DOHH2 (cell line): Measurements from ENCODE around the gene HKDC1.

Experiments
- CTCF ChIP-seq: fragments of 200-600 bp; sonication (generic); IDR thresholded peaks from one replicate; pipeline ENCODE4 v1.5.1; 2014; ENCODE audit warnings: antibody characterized with exemption, mild to moderate bottlenecking, low read depth, low read length; ENCODE audit not compliant: poor library complexity, severe bottlenecking
- EZH2phosphoT487 ChIP-seq: fragments of 200-600 bp; sonication (generic); IDR thresholded peaks from 2 replicates; pipeline ENCODE4 v1.6.1; 2017; ENCODE audit warnings: borderline replicate concordance, mild to moderate bottlenecking, antibody characterized with exemption, low read length, moderate library complexity, mixed read lengths

DNA sequence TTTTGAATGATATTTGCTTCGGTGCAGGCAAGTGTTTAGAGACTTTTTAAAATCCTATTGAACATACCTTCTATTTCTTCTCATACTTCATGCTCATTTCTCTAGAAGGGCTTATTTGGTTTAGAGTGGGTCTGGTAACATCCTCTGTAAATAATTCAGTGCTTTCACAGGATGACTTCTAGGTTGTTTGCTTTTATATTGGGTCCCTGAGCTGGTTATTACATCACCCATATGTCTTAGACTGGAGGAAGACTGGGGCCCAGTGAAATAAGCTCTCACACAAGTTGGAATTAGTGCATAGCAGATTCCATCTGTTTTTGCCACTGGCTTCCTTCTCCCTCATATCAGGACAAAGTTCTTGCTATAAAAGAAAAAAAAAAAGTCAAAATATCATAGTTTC lies 33.6 kb upstream of the HKDC1 start:
- TF ChIP-seq CTCF (no peak), EZH2phosphoT487 (no peak)
